Measurements from ENCODE around the gene CLBA1.

The CLBA1 gene

DNA sequence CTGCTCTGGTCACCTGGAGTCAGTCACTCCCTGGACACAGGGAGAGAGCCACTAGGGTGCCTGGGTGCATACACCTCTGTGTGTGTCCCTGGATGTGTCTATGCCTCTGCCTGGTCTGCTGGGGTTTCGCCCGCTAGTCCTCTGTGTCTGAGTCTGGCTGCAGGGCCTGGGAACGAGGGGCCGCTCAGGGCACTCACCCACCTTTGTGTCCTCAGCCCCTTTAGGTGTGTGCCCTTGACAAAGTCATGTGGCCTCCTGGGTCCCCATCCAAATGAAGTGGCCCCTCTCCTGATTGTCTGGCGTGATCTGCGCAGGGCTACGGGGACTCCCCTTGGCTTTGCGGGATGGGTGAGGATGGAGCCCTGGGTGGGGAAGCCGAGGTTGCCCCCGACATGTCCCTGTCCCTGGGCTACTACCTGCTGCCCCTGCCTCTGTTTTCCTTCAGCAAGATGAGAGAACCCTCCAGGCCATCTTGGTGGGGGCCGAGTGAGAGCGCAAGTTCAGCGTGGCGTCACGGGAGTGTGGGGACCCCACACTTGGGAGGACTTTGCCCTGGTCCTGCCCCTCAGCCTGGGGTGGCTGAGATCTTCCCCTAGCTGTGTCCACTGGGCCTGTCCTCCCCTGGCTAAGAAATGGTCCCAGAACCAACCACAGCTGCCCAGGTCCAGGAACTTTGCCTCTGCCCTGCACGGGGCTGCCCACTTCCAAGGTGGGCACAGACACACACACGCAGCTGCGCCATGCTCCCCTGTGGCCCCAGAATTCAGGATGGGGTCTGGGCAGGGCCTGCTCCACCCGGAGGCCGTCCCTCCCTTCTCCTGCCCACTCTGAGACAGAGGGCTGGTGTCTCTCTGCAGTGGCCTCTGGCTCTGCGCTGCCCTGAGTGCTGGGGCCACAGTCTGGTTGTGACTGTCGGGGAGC is 4.7 kb upstream of the CLBA1 start:
- DNase-seq = no peak

DNA sequence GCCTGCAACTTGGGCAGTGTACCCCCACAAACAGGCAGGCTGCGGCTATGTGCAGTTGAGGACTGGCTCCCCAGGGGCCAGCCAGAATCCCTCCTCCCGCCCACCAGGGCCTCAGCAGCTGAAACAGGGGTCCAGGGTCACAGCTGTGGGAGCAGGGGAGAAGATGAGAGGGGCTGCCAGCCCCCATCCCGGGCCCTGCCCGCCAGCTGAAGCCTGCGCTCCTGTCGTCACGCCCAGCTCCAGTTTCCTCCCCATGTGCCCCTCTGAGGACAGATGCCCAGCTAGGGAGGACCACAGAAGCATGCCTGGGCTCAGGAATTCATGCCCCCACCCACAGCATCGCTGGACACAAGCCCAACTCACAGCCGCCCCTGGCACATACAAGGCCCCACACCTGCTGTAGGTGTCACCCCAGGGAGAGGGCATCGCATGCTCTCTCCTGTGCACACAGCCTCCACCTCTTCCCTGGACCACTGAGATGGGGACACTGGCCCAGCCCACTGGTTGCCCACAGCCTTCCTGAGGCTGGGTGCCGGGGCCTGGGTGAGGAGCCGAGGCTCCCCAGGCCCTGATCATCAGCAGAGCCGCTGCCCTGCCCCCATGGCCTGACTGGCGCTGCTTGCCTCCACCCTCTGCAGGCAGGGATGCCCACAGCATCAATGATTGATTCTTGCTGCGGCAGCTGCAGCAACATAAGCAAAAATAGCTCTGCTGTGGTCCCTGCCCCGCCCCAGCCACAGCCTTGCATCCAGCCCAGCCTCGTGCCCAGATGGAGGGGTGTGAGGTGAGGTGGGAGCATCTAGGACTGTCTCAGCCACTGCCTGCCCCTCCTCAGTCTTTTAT is 3.7 kb upstream of the CLBA1 start:
- no peak for DNase-seq

DNA sequence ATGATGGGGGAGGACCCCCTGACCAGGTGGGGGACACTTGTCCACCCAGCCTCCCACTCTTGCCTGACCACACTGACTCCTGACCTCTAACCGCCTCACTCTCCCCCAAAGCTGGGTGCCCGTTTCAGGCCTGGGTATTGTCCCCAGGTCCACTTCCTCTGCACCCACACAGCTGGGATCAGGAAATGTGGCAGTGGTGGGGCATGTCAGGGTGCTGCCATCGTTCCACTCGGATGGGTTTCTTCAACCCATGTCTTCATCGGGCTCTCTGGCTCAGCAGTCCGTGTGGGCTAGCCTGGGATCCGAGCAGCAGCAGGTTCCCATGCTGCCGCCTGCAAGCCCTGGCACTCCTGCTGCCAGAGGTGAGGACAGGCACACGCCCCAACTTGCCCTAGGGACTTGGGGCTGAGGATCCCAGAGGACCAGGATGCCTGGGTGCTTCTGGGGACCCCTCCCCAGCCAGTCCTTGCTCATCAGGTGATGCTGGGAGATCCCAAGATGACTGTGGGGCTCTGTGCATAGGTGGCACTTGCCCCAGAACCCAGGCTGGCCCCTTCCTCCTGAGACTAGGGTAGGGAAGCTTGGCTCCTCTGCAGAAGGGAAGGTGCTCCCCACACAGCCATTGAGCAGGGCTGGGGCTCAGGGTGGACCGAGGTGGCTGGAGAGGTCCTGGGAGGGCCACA is 2.9 kb upstream of the CLBA1 start:
- DNase-seq = no peak

DNA sequence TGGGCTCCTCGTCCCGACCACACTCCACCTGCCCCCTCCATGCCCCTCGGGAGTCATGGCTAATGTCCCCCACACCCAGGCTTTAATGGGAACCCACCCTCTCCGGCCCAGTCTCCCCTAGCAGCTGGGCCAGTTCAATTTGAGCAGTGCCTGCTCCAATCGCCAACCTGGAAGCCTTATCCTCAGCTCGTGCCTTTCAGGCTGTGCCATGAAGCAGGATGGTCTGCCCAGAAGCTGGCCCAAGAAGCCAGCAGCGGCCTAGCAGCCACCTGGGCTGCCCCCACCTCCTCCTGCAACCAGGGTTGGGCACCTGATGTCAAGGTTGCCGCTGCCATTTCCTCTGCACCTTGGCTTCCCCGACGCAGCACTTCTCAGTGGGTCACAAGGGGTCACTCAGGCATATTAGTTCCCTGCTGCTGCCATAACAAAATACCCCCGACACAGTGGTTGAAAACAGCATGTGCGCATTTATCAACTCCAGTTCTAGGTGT is 2.3 kb upstream of the CLBA1 start:
- DNase-seq = no peak

DNA sequence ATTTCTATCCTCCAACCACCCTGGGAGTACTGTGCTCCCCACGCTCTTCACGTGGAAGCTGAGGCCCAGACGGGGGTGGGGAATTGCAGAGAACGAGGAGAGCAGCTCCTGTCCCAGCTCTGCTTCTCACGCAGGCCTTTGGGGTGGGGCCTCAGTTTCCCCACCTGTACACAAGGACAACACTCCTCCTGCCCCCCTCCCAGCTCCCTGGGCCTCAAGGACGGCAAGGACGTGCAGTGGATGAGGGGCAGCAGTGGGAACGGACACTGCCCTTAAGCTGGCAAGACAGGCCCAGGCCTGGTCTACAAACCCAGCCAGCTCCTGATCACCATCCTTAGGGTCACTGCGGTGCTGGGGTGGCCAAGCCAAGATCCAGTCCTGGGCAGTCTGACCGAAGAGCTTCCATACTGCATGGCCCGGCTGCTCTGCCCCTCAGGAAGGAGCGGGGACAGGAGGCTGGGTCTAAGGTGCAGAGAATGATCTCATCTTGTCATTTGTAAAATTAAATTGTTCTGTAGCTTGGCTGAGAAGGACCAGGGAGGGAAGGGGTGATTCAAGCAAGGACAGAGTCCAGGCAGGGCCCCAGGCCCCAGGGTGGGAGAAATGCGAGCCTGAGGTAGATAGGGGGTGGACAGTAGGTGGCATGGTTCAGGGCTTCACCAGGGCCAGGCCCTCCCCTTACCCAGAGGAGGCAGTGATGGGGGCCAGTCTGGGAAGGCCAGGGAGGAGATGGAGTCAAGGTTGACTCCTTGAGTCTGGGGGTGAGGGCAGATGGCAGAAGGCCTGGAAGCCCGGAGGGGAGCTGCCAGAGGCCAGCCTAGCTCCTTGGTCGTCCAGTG is 1.3 kb upstream of the CLBA1 start:
- DNase-seq = no peak

DNA sequence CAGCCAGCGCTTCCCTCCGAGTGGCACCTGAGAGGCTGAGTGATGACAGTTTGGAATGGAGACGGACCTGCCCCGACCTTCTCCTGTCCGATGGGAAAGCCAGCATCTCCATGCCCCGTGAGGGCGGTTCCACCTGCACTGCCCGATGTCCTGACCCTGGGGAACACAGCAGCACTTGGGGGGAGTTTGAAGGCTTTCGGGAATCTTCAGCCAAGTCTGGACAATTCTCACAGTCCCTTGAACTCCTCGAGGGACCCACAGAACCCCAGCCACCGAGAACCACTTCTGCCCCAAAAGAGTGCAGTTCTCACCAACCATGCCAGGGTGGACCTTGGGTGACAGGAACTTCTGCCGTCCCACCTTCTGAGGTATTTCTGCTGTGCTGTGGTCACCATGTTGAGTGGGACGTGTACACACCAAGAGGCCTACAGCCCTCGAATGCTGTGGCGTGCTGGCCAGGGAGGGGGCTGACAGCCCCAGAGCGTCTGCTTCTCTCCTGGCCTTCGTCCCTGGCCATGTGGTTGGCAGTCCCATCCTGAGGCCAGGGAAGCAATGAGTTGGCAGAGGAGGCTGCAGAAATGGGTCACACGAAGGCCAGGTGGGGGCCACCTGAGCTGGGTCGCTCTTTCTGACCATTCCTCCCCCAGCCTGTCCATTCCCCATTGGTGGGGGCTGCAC is 1.0 kb downstream of the CLBA1 start:
- no peak for DNase-seq

DNA sequence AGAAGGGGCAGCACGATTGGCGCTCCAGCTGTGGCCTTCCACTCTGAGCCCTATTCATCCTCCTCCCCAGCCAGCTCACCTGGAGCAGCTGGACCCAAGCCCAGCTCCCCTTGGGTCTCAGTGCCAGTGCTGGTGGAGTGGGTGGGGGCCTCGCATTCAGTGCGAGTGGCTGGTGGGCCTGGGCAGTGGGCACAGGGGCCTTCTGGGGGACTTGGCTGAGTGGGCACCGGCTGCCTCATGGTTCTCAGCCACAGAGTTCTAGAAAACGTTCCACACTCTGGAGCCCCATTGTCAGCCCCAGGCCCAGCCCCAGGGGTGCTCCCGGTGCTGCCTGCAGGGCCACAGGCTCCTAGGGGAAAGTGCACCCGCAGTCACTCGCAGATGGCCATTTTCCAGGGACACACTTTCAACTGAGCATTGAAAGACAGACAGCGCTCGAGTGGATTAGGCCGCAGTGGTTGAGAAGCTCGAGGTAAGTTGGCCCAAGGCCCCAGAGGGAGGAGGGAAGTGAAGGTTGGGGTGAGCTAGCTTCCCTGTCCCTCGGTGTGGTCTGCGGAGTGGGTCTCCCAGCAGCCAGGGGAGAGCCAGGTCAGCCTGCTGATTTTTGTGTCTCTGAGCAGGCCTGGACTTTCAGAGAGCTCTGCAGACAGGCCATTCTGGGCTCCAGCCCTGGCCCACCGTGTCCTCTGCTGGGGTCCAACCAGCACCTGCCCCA is 3.8 kb downstream of the CLBA1 start:
- no peak for DNase-seq

DNA sequence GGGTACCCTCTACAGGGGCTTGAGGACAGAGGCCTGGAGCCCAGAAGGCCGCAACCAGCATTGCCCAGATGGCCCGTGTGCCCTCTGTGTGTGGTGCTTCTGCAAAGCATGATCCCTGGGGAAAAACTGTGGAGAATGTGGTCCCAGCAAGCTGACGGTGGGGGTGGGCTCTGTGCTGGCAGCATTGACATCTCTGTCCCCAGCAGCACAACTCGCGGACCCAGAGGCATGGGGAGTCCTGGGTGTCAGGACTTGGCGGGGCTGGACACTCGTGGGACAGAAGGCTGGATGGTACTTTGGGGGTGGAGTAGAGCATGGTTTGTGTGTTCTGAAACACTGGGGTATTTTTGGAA is 4.3 kb downstream of the CLBA1 start:
- no peak for DNase-seq

DNA sequence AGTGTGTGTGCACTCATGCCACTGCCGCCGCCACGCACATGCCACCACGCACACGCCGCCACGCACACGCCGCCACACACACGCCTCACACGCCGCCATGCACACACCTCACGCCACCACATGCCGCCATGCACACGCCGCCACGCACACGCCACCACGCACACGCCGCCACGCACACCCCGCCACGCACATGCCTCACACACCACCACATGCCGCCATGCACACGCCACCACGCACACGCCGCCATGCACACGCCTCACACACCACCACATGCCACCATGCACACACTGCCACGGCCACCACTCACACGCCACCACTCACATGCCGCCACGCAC is 6.3 kb downstream of the CLBA1 start:
- no peak for DNase-seq

DNA sequence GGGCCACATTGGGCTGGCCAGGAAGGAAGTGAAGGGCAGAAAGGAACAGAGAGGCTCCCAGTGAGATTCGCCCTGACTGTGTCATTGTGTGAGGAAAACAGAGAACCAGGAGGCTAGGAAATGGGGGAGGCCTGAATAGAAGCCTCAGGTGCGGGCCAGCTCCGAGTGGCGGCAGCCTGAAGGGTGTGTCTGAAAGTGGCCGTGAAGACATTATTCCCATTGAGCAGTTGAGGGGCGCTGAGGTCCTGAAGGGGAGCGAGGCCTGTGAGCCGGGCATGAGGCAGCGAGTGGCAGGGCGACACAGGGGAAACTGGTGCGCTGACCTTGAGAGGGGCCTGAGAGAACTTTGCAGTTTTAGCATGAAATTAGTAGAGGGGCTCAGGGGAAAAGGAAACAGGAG is 6.9 kb downstream of the CLBA1 start:
- no peak for DNase-seq

DNA sequence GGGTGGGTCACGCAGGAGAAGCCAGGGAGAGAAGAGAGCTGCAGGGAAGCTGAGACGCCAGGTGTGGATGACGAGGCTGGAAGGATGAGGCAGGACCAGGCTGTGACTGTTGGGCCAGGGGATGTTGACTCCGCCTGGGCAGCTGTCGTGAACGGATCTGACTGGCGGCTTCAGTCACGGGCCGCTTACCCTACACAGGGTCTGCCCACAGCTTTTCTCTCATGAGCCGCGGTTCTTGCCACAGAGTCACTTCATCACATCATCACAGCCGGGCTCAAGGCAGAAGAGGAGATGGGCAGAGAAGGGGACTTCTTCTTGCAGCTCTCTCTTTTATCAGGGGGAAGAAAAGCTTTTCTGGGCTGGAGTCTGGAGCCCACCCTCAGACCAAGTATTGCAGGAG is 7.7 kb downstream of the CLBA1 start:
- DNase-seq = no peak

DNA sequence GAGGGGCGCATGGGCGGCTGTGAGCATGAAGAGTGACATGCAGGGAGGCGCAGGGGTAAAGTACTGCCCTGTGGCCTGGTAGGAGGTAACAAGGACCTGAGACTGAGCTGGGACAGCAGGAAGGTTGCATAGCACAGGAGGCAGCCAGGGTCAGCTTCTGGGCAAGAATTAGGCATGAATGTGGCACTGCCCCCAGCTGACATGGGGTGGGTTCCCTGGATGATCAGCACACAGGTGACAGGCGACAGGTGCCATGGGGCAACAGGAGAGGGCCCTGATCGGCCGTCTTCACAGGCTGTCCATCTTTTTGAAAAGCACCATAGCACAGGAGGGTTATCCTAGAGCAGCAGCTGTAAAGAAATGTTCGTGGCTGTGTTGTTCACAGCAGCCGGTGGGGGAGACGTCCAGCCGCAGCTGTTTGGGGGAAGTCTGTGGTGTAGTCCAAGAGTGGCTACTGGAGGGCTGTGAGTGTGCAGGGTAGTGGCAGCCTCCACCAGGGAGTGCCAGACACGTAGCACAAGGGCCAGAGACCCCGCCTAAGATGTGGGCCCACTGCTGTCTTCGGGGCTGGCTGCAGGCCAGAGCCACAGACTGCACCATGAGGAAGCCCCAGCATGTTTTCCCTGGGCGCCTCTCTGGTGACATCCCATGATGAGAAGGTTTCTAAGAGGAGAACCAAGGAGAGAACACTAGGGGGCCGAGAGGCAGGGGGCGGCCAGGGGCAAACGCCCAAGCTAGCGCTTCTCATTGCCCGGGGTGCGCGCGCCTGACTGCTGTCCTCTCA is 8.4 kb downstream of the CLBA1 start:
- no peak for DNase-seq

DNA sequence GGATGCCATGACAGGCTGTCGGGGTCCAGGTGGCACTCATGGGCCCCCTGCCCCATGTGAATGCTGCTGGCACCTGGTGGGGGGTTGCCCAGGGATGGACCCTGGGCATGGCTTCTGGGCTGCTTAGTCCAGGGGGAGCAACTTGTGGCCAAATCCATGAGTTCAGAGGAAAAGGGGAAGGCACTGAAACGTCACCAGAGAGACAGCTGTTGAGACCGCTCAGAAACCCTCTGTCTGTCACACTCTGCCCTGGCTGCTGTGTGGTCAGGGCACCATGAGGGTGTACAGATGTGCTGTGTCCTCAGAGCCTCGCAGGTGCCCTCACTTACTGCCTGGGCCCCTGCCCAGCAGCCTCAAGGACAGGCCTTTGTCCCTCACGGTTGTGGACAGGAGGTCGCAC is 9.4 kb downstream of the CLBA1 start:
- DNase-seq = no peak

DNA sequence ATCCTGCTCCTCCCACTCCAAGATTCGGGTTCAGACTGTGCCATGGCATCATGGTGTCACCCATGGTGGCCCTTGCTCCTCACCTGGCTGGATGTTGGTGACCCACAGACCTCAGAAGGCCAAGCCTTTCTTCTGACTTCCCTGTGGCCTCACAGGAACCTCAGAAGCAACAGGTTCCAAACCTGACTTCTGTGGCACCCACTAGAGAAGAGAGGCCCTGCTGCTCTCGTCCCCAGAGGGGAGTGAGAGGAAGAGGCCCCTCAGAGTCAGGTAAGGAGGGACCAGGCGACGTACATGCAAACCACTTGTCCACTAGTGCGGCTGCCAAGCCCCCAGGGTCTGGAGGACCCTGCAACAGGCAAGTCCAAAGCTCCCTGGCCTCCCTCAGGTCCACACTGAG is 10.4 kb downstream of the CLBA1 start:
- DNase-seq = no peak

DNA sequence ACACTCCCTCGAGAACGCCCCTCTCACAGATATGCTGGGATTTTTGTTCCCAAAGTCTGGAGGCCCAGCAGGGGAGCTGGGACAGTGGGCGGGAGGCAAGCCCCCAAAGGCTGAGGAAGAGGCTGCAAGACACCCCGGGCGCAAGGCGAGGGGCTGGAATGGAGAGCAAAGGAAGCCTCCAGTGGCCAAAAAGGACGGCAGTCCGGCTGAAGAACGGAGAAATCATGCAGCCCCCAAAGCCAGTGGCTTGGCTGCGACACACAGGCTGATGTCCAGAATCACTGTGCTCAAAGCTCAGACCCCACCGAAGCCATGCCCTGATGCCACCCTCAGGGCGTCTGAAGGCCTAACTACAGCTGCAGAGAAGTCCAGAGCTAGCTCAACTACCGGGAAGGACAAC is 10.9 kb downstream of the CLBA1 start:
- no peak for DNase-seq

DNA sequence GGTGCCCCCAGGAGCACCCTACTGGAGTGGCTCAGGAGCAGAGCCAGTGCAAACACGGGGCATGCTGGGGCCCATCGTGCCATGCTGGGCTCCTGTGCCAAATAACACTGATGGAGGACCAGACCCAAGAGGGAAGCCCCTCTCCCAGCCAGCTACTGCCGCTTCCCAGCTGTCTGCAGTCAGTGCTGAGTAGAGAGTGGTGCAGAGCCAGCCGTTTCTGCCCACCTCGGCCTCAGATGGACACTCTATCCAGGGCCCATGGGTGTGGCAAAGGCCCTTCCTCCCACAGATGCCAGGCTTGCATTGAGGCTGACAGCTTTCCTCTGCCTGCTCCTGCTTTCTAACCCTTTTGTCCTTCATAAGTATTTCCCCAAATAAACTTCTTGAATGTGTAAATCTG is 13.2 kb downstream of the CLBA1 start:
- no peak for DNase-seq

DNA sequence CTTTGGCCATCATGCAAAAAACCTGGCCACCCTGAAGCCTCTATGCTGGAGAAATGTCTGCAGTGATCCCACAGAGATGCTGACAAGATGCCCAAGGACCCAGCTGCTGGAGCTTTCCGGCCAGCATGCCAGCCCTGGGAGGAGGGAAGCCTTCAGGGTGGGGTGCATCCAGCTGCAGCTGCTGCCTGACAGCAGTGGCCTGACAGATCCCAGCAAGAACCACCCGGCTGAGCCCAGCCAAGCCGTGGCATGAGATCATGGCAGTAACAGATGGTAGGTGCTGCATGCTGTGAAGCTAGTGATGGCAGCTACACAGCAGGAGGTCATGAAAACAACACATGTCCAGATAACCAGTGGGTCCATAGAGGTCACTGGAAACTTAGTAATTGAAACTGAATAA is 13.8 kb downstream of the CLBA1 start:
- DNase-seq = no peak

DNA sequence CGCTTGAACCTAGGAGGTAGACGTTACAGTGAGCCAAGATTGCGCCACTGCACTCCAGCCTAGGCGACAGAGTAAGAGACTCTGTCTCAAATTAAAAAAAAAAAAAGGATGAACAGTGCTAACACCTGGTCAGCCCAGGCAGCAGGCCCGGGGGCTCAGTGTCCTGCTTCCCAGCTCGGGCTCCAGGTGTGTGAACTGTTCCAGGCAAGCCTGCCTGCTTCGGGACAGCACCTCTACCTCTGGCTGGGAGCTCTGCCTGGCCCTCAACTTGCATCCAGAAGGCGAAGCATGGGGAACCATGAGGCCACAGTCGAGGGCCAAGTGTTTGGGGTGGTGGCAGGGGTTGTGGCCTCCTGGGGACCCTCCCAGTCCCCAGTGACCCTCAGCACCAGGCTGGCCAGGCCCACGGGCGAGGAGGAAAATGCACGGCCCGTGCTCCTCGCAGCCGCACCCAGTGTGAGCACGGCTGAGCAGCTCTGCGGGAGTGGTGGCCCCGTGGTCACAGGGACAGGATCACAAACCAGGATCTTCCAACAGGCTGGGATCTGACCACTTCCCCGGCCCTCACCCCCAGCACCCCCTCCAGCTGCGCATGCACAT is 19.8 kb downstream of the CLBA1 start:
- no peak for DNase-seq

DNA sequence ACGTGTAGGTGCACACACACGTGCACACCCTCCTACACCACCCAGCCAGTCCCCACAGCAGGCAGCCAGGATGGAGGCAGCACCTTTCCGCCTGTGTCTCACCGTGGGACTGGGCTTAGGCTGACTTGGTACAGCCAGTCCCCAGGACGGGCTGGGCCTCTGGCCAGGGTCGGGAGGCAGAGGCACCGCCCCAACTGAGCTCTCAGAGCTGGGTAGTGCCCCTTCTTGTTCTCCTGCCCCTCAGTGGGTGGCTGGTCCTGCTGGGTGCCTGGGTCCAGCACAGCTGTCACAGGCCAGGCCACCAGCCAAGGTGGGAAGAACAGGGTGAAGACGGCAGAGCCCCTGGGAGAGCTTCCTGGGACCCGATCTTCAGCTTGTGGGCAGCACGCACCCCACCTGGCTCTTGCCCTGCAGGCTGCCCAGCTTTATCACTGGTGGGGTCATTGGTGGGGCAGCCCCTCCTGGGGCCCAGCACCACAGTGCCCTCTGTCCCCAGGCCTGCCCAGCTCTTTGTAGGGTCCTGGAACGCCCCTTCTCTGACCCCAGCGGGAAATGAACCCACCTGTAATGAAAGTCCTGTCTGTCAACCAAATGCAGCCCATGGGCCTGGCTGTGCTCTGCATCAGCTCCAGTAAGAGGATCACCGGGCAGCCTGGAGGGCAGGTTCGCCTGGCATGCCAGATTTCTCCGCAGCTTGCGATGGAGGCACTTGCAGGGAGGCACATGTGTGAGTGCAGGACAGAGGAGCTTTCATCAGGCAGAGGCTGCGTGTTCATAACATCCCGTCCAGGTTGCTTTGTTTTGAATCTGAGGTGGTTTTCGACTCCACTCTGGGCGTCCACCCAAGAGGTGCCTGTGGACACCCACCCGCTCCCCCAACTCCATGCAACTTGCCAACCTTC is 20.6 kb downstream of the CLBA1 start:
- DNase-seq = no peak

Measured in KG1 (cell line).